ENCODE data around the gene FILIP1. TPM values are rescaled to one million over a fixed set of nuclear protein-coding genes. Genes with fewer than 3 reads are reported as not detected.
A peak's percentile ranks its signal among the peaks of the same experiment; 100 is the strongest.
"Not testable (repeated sequence)": the region's sequence is repeated elsewhere in the genome, so short reads cannot be mapped to it uniquely, and the experiment has no call there.

Gene FILIP1
- total RNA-seq, 6 donors from 2014 or later = 16.7 to 31.7 (median 21.7) TPM

DNA sequence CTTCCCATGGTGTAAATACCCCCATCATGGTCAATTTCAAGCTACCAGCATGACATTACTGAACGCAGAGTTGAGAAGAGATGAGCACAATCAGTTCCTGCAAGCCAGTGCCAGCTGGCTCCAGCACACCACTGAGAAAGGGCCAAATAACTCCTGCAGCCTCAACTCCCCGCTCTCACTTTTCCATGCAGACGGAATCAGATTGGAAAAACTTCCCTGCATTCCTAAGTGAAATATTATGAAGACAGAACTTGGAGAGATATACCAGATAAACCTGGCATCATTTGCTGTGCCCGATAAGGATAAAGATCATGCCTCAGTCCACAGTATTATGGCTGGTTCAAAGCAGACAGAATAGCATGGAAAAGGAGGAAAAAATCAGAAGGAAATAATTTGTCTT is 56.7 kb downstream of the FILIP1 start:
- Histone ChIP-seq H3K9me3 (no peaks in the 10 kb centered on the region), H3K4me3 (no peak overlapping the region), H3K27ac (peak overlapping the region in 1 of 4 donors; percentile 19), H3K4me1 (peaks cover 0 to 9% (median 7%) of the 10 kb centered on the region in 4 donors), H3K36me3 (no peaks in the 10 kb centered on the region), H3K27me3 (no peaks in the 10 kb centered on the region)
- ATAC-seq (ENCODE audit: low FRiP score in 2 of 2) (peak; percentile 37 to 83), DNase-seq (no peak)
- TF ChIP-seq EP300 (IDR thresholded peaks at IDR 0.05) = no peak
- TF ChIP-seq POLR2AphosphoS5 (IDR thresholded peaks at IDR 0.05) = no peak
- no peak for TF ChIP-seq POLR2A (IDR thresholded peaks at IDR 0.05)
- TF ChIP-seq, protein P1, sequence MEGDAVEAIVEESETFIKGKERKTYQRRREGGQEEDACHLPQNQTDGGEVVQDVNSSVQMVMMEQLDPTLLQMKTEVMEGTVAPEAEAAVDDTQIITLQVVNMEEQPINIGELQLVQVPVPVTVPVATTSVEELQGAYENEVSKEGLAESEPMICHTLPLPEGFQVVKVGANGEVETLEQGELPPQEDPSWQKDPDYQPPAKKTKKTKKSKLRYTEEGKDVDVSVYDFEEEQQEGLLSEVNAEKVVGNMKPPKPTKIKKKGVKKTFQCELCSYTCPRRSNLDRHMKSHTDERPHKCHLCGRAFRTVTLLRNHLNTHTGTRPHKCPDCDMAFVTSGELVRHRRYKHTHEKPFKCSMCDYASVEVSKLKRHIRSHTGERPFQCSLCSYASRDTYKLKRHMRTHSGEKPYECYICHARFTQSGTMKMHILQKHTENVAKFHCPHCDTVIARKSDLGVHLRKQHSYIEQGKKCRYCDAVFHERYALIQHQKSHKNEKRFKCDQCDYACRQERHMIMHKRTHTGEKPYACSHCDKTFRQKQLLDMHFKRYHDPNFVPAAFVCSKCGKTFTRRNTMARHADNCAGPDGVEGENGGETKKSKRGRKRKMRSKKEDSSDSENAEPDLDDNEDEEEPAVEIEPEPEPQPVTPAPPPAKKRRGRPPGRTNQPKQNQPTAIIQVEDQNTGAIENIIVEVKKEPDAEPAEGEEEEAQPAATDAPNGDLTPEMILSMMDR (IDR thresholded peaks at IDR 0.05) = no peak
- WGBS, 2 donors = 71 to 73% methylated on average over 4 of the region's 4 CpGs

DNA sequence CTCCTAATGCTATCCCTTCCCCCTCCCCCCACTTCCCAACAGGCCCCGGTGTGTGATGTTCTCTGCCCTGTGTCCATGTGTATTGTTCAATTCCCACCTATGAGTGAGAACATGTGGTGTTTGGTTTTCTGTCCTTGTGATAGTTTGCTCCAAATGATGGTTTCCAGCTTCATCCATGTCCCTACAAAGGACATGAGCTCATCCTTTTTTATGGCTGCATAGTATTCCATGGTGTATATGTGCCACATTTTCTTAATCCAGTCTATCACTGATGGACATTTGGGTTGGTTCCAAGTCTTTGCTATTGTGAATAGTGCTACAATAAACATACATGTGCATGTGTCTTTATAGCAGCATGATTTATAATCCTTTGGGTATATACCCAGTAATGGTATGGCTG is 60.8 kb downstream of the FILIP1 start:
- not testable (repeated sequence) for H3K9me3 ChIP-seq; DNase-seq; H3K27ac ChIP-seq; ATAC-seq (ENCODE audit: low FRiP score in 2 of 2); H3K27me3 ChIP-seq; H3K4me1 ChIP-seq; H3K36me3 ChIP-seq; H3K4me3 ChIP-seq
- 78 to 94% methylated on average over 1 of the region's 1 CpG for WGBS, 2 donors

DNA sequence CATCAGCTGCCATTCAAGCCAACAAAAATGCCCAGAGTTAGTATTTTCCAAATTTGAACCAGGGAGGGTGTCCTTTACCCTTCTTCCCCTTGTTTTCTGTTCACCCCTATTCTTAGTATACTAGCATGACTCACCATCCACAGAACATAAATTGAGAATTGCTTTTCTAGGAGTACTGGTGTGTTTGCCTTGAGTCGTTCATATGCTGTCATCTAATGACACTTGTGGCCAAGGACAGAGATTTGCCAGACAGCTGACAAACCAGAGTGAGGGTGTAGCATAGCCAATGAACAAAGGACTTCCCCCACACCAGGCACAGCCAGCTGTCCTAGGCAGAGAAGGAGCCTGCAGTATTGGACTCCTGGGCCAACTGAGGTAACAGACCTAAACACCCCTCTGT is 62.2 kb downstream of the FILIP1 start:
- Histone ChIP-seq H3K36me3 (no peaks in the 10 kb centered on the region), H3K27ac (peak overlapping the region in 1 of 4 donors; percentile 37), H3K9me3 (no peaks in the 10 kb centered on the region), H3K4me1 (peaks cover 0 to 8% (median 2%) of the 10 kb centered on the region in 4 donors), H3K4me3 (no peak overlapping the region), H3K27me3 (no peaks in the 10 kb centered on the region)
- TF ChIP-seq, protein P1 (IDR thresholded peaks at IDR 0.05) = no peak
- TF ChIP-seq EP300 (IDR thresholded peaks at IDR 0.05) (no peak), POLR2AphosphoS5 (IDR thresholded peaks at IDR 0.05) (no peak), POLR2A (IDR thresholded peaks at IDR 0.05) (no peak)
- ATAC-seq (ENCODE audit: low FRiP score in 2 of 2) (peak in 1 of 2 donors; percentile 42), DNase-seq (no peak)
- WGBS, 2 donors = 14 to 21% methylated on average over 1 of the region's 1 CpG

DNA sequence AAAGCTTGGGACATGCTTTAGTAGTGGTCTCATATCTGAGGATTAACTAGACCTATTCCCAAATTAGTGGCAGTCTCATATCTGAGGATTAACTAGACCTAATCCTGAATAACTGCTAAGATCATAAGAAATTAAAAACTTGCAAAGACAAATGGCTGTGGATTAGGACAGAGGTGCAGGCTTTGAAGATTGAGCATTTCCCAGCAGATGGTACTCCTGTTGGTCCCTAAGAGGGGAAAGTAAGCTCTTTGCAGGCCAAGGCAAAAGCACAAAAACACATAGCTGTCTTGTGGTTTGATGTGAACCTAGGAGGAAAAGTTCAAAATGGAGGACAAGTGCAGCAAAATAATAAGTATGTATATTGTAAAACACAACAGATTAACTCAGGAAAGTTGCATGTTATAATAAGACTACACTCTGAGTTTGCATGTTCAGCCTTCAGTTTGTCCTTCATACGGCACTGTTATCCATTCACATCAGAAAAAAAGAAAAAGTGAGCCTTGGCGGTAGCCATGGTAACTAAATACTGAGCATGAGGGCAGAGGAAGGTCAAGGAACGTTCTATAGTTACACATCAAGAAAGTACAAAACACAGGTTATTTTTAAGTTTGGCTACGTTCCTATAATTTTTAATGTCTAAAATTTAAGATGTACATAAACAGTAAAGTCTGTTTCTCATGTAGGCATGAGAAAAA is 62.8 kb downstream of the FILIP1 start:
- H3K27ac ChIP-seq = no peak overlapping the region
- no peaks in the 10 kb centered on the region for H3K27me3 ChIP-seq
- H3K4me1 ChIP-seq = peaks cover 0 to 8% (median 2%) of the 10 kb centered on the region in 4 donors
- DNase-seq = no peak
- H3K9me3 ChIP-seq = no peaks in the 10 kb centered on the region
- ATAC-seq (ENCODE audit: low FRiP score in 2 of 2) = no peak
- H3K4me3 ChIP-seq = no peak overlapping the region
- whole genome bisulfite sequencing, 2 donors = 59 to 62% methylated on average over 4 of the region's 4 CpGs
- TF ChIP-seq, protein P1 (IDR thresholded peaks at IDR 0.05) = no peak
- no peak for TF ChIP-seq POLR2AphosphoS5 (IDR thresholded peaks at IDR 0.05)
- no peak for TF ChIP-seq POLR2A (IDR thresholded peaks at IDR 0.05)
- TF ChIP-seq EP300 (IDR thresholded peaks at IDR 0.05) = no peak
- H3K36me3 ChIP-seq = no peaks in the 10 kb centered on the region

DNA sequence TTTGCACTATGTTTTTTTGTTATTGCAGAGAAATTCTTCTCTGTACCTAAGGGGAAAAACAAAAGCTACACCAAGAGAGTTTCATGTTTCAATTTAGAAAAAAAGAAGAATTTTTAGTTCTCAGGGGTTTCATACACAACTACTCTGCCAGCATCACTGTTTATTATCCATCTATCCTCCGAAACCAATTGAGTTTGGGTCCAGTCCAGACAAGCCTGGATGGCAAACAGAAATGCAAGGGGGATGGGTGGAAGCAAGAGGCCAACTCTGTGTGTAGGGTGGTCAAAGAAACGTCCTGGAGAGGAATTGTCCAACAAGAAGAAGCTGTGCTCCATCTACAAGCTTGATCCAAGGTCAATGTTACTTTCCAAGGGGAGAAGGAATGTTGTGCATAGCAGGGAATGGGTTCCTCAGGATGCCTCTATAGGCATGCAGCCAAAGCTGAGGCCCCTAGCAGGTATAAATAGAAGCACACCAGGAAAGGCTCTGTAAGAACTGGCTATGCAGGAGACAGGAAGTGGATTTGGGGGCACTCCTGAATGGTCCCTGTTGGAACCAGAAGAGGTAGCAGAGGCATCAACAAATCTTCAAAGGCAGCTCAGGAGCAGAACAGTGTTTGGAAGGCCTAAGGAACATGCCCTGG is 64.4 kb downstream of the FILIP1 start:
- no peaks in the 10 kb centered on the region for H3K9me3 ChIP-seq
- H3K27ac ChIP-seq = no peak overlapping the region
- peaks cover 0 to 8% (median 6%) of the 10 kb centered on the region in 4 donors for H3K4me1 ChIP-seq
- no peaks in the 10 kb centered on the region for H3K27me3 ChIP-seq
- 43 to 59% methylated on average over 2 of the region's 2 CpGs for WGBS, 2 donors
- no peaks in the 10 kb centered on the region for H3K36me3 ChIP-seq
- H3K4me3 ChIP-seq = no peak overlapping the region
- no peak for ATAC-seq (ENCODE audit: low FRiP score in 2 of 2)
- no peak for TF ChIP-seq POLR2A (IDR thresholded peaks at IDR 0.05)
- TF ChIP-seq, protein P1 (IDR thresholded peaks at IDR 0.05) = no peak
- no peak for TF ChIP-seq EP300 (IDR thresholded peaks at IDR 0.05)
- no peak for TF ChIP-seq POLR2AphosphoS5 (IDR thresholded peaks at IDR 0.05)
- DNase-seq = no peak

Data from upper lobe of left lung (tissue), 6 donors.